ENCODE data around the gene VAV2. TPM values are rescaled to one million over a fixed set of nuclear protein-coding genes. Genes with fewer than 3 reads are reported as not detected.

Gene VAV2
- total and polyA plus RNA-seq, 9 of the 15 experiments (the other 6 are each of a cell fraction or from before 2014, with no cell fraction given): 0.01 to 2.7 (median 1.0) TPM; not detected in 1

DNA sequence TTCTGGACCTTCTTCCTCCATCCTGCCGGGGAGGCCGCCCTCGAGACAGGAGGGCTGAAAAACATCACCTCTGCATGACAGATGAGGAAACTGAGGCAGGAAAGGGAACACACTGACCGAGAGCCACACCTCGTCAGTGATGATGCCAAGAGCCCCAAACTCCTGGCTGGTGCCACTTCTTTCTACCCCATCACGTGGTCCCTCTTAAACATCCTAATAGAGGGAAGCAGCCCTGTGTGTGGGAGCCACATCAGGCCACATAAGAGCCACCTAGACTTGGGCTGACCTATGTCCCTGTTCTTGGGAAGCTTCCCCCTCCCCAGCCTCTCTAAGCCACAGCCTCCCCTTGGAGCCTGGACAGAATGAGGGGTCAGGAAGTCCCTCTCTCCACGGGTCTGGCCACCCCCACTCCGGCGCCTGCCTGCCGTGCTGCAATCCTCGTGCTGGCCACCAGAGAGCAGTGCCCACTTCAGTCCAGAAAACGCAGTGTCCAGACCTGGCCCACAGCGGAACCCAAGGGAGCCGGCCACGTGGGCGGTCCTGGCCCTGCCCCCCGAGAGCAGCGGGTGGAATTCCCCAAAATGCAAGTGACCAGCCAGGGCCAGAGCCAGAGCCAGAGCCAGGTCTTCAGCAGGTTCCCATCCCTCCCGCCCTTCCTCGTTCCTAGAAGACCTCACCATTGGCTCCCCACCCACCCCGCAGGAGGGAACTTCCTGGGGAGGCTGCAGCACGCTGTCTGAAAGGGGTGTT lies 199.2 kb downstream of the VAV2 start (continued):
- TF ChIP-seq ZNF561 (CRISPR knock-in tag; conservative IDR thresholded peaks at IDR 0.05) (no peak), SIRT6 (IDR thresholded peaks at IDR 0.05; ENCODE audit: low read depth, low read length) (no peak), ZNF717 (CRISPR knock-in tag; IDR thresholded peaks at IDR 0.05) (no peak), ZNF124 (CRISPR knock-in tag; IDR thresholded peaks at IDR 0.05) (no peak), TOE1 (IDR thresholded peaks at IDR 0.05; ENCODE audit: borderline replicate concordance) (peak; percentile 21; the same call in 1 of the 2 replicates), TOE1 (CRISPR knock-in tag; IDR thresholded peaks at IDR 0.05; ENCODE audit: borderline replicate concordance, low read depth) (no peak), YY1 (IDR thresholded peaks at IDR 0.05; ENCODE audit: borderline replicate concordance in 1 of 3, control insufficient read depth in 1 of 3, extremely low read depth in 1 of 3, insufficient read depth in 3 of 3, insufficient read length in 1 of 3, insufficient replicate concordance in 2 of 3, low read depth in 1 of 3, low read length in 2 of 3) (peak in 2 of 3 experiments; percentile 13 to 15), TRIM24 (IDR thresholded peaks at IDR 0.05) (no peak), ZFPM2 (CRISPR knock-in tag; IDR thresholded peaks at IDR 0.05) (no peak), RBM17 (IDR thresholded peaks at IDR 0.05; ENCODE audit: borderline replicate concordance, low read depth, low read length) (no peak), HDGF (IDR thresholded peaks at IDR 0.05) (no peak), HMG20A (CRISPR knock-in tag; conservative IDR thresholded peaks at IDR 0.05) (no peak), BRF1 (IDR thresholded peaks at IDR 0.05; ENCODE audit: borderline replicate concordance, extremely low read depth, insufficient read length) (no peak), RBFOX2 (IDR thresholded peaks at IDR 0.05; ENCODE audit: low read depth, low read length) (no peak), DPF2 (IDR thresholded peaks at IDR 0.05) (no peak), GATA2 (CRISPR knock-in tag; IDR thresholded peaks at IDR 0.05) (no peak), PCBP2 (IDR thresholded peaks at IDR 0.05; ENCODE audit: low read depth, low read length, poor library complexity, severe bottlenecking) (no peak), MCM7 (IDR thresholded peaks at IDR 0.05) (no peak)
- TF ChIP-seq, protein P1, sequence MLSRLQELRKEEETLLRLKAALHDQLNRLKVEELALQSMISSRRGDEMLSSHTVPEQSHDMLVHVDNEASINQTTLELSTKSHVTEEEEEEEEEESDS (CRISPR knock-in tag; IDR thresholded peaks at IDR 0.05): no peak
- TF ChIP-seq, protein P2, sequence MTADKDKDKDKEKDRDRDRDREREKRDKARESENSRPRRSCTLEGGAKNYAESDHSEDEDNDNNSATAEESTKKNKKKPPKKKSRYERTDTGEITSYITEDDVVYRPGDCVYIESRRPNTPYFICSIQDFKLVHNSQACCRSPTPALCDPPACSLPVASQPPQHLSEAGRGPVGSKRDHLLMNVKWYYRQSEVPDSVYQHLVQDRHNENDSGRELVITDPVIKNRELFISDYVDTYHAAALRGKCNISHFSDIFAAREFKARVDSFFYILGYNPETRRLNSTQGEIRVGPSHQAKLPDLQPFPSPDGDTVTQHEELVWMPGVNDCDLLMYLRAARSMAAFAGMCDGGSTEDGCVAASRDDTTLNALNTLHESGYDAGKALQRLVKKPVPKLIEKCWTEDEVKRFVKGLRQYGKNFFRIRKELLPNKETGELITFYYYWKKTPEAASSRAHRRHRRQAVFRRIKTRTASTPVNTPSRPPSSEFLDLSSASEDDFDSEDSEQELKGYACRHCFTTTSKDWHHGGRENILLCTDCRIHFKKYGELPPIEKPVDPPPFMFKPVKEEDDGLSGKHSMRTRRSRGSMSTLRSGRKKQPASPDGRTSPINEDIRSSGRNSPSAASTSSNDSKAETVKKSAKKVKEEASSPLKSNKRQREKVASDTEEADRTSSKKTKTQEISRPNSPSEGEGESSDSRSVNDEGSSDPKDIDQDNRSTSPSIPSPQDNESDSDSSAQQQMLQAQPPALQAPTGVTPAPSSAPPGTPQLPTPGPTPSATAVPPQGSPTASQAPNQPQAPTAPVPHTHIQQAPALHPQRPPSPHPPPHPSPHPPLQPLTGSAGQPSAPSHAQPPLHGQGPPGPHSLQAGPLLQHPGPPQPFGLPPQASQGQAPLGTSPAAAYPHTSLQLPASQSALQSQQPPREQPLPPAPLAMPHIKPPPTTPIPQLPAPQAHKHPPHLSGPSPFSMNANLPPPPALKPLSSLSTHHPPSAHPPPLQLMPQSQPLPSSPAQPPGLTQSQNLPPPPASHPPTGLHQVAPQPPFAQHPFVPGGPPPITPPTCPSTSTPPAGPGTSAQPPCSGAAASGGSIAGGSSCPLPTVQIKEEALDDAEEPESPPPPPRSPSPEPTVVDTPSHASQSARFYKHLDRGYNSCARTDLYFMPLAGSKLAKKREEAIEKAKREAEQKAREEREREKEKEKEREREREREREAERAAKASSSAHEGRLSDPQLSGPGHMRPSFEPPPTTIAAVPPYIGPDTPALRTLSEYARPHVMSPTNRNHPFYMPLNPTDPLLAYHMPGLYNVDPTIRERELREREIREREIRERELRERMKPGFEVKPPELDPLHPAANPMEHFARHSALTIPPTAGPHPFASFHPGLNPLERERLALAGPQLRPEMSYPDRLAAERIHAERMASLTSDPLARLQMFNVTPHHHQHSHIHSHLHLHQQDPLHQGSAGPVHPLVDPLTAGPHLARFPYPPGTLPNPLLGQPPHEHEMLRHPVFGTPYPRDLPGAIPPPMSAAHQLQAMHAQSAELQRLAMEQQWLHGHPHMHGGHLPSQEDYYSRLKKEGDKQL (CRISPR knock-in tag; IDR thresholded peaks at IDR 0.05; ENCODE audit: borderline replicate concordance): no peak

Measured in K562 (cell line).